ENCODE results near the gene VSTM1.

The VSTM1 gene

DNA sequence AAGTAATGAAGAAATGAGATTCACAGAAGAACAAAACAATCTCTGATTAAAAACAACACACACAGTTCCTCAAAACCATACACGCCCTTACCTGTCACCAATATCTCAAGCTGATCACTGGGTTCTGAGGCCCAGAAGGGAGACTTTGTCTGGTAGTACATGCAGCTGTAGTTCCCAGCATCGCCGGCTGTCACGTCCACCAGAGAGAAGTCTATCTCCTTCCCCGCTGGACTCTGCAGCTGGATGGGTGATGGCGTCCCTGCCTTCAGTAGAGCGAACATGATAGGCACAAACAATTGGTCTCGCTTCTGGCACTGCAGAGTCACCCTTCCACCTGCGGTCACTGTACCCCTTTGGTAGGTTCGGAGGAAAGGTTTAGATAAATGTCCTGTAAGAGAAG, 10.1 kb upstream of the VSTM1 start:
- Histone ChIP-seq H3K27me3 (ENCODE audit: insufficient read depth, low read length) (peaks cover 3% of the 10 kb centered on the region; the same call in 1 of the 2 replicates), H3K36me3 (ENCODE audit: insufficient read depth, low read length) (no peaks in the 10 kb centered on the region), H4K20me1 (ENCODE audit: insufficient read depth, low read length) (no peaks in the 10 kb centered on the region), H3K4me2 (ENCODE audit: low read length) (no peak overlapping the region), H3K9me3 (ENCODE audit: low read length) (no peaks in the 10 kb centered on the region), H3K4me3 (ENCODE audit: low read depth, low read length, poor library complexity, severe bottlenecking) (no peak overlapping the region), H3K27ac (ENCODE audit: low read depth, low read length, poor library complexity, severe bottlenecking) (no peak overlapping the region), H3K9me2 (ENCODE audit: low read depth, low read length) (no peaks in the 10 kb centered on the region), H3K79me2 (ENCODE audit: insufficient read depth, low read length) (no peaks in the 10 kb centered on the region), H3K9ac (ENCODE audit: low read length) (no peak overlapping the region), H2AFZ (ENCODE audit: low read length) (no peak overlapping the region), H3F3A (ENCODE audit: insufficient read depth, low read length) (no peaks in the 10 kb centered on the region), H3K4me1 (ENCODE audit: insufficient read depth, low read length, severe bottlenecking) (no peaks in the 10 kb centered on the region)
- no peak for TF ChIP-seq EZH2 (IDR thresholded peaks at IDR 0.05; ENCODE audit: borderline replicate concordance, low read length)

DNA sequence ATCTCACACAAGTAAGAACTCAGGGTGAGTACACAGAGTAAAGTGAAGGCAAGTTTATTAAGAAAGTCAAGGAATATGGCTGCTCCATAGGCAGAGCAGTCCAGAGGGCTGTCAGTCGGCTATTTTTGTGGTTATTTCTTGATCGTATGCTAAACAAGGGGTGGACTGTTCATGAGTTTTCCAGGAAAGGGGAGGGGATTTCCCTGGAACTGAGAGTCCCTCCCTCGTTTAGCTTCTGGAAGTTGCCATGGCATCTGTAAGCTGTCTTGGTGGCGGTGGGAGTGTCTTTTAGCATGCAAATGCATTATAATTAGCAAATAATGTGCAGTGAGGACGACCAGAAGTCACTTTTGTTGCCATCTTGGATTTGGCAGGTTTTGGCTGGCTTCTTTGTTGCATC, 5.8 kb upstream of the VSTM1 start:
- no peaks in the 10 kb centered on the region for H3K9me2 ChIP-seq (ENCODE audit: low read depth, low read length)
- H3K36me3 ChIP-seq (ENCODE audit: insufficient read depth, low read length) = no peaks in the 10 kb centered on the region
- peaks cover 3% of the 10 kb centered on the region; the same call in 1 of the 2 replicates for H3K27me3 ChIP-seq (ENCODE audit: insufficient read depth, low read length)
- H3K4me2 ChIP-seq (ENCODE audit: low read length) = no peak overlapping the region
- H3F3A ChIP-seq (ENCODE audit: insufficient read depth, low read length) = no peaks in the 10 kb centered on the region
- no peak overlapping the region for H2AFZ ChIP-seq (ENCODE audit: low read length)
- no peaks in the 10 kb centered on the region for H3K4me1 ChIP-seq (ENCODE audit: insufficient read depth, low read length, severe bottlenecking)
- no peaks in the 10 kb centered on the region for H4K20me1 ChIP-seq (ENCODE audit: insufficient read depth, low read length)
- no peak overlapping the region for H3K4me3 ChIP-seq (ENCODE audit: low read depth, low read length, poor library complexity, severe bottlenecking)
- TF ChIP-seq, protein P1, sequence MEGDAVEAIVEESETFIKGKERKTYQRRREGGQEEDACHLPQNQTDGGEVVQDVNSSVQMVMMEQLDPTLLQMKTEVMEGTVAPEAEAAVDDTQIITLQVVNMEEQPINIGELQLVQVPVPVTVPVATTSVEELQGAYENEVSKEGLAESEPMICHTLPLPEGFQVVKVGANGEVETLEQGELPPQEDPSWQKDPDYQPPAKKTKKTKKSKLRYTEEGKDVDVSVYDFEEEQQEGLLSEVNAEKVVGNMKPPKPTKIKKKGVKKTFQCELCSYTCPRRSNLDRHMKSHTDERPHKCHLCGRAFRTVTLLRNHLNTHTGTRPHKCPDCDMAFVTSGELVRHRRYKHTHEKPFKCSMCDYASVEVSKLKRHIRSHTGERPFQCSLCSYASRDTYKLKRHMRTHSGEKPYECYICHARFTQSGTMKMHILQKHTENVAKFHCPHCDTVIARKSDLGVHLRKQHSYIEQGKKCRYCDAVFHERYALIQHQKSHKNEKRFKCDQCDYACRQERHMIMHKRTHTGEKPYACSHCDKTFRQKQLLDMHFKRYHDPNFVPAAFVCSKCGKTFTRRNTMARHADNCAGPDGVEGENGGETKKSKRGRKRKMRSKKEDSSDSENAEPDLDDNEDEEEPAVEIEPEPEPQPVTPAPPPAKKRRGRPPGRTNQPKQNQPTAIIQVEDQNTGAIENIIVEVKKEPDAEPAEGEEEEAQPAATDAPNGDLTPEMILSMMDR (IDR thresholded peaks at IDR 0.05; ENCODE audit: low read length) = no peak
- TF ChIP-seq EZH2 (IDR thresholded peaks at IDR 0.05; ENCODE audit: borderline replicate concordance, low read length) = no peak
- H3K27ac ChIP-seq (ENCODE audit: low read depth, low read length, poor library complexity, severe bottlenecking) = no peak overlapping the region
- H3K9me3 ChIP-seq (ENCODE audit: low read length) = no peaks in the 10 kb centered on the region
- H3K79me2 ChIP-seq (ENCODE audit: insufficient read depth, low read length) = no peaks in the 10 kb centered on the region
- no peak overlapping the region for H3K9ac ChIP-seq (ENCODE audit: low read length)

DNA sequence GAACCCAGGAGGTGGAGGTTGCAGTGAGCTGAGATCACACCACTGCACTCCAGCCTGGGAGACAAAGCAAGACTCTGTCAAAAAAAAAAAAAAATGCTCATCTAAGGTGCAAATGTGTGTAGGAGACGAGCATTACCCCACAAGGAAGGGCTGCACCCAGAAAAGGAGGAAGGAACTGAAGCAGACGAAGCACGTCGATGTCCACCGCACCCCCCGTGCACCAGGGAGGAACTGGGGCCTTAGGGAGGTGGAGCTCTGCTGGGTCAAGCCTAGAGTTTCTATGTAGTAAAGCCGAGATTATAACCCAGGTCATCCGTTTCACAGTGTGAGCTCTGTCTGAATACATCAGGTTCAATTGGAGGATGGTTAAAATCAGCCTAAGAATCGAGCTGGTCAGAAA, 1.1 kb downstream of the VSTM1 start:
- Histone ChIP-seq H3K4me2 (ENCODE audit: low read length) (no peak overlapping the region), H3K79me2 (ENCODE audit: insufficient read depth, low read length) (no peaks in the 10 kb centered on the region), H3K9ac (ENCODE audit: low read length) (no peak overlapping the region), H3F3A (ENCODE audit: insufficient read depth, low read length) (no peaks in the 10 kb centered on the region), H3K9me2 (ENCODE audit: low read depth, low read length) (no peaks in the 10 kb centered on the region), H3K27ac (ENCODE audit: low read depth, low read length, poor library complexity, severe bottlenecking) (no peak overlapping the region), H3K4me1 (ENCODE audit: insufficient read depth, low read length, severe bottlenecking) (no peaks in the 10 kb centered on the region), H2AFZ (ENCODE audit: low read length) (no peak overlapping the region), H4K20me1 (ENCODE audit: insufficient read depth, low read length) (no peaks in the 10 kb centered on the region), H3K27me3 (ENCODE audit: insufficient read depth, low read length) (peaks cover 4% of the 10 kb centered on the region; the same call in 1 of the 2 replicates), H3K36me3 (ENCODE audit: insufficient read depth, low read length) (no peaks in the 10 kb centered on the region), H3K4me3 (ENCODE audit: low read depth, low read length, poor library complexity, severe bottlenecking) (no peak overlapping the region), H3K9me3 (ENCODE audit: low read length) (no peaks in the 10 kb centered on the region)
- no peak for TF ChIP-seq EZH2 (IDR thresholded peaks at IDR 0.05; ENCODE audit: borderline replicate concordance, low read length)
- TF ChIP-seq, protein P1 (IDR thresholded peaks at IDR 0.05; ENCODE audit: low read length) = no peak

DNA sequence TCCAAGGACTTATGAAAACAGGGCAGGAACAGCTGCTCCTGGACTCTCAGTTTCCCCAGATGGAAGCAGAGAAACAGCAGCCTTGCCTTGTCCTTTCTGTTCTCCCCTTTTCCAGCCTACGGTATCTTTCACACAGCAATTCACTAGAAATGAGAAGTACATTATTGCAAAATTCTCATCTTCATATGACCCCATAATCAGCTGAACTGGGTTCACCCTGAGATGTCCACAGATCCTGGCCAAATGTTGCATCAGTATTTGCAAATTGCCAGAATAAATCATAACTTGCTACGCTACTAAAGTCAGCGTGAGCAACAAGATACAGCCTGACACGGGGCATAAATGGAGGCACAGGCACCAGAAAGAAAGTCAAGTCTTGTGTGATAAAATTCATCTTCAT, 16.1 kb downstream of the VSTM1 start:
- Histone ChIP-seq H3K27me3 (ENCODE audit: insufficient read depth, low read length) (no peaks in the 10 kb centered on the region), H3F3A (ENCODE audit: insufficient read depth, low read length) (no peaks in the 10 kb centered on the region), H3K79me2 (ENCODE audit: insufficient read depth, low read length) (no peaks in the 10 kb centered on the region), H3K9ac (ENCODE audit: low read length) (no peak overlapping the region), H3K27ac (ENCODE audit: low read depth, low read length, poor library complexity, severe bottlenecking) (no peak overlapping the region), H4K20me1 (ENCODE audit: insufficient read depth, low read length) (no peaks in the 10 kb centered on the region), H3K9me3 (ENCODE audit: low read length) (no peaks in the 10 kb centered on the region), H3K4me3 (ENCODE audit: low read depth, low read length, poor library complexity, severe bottlenecking) (no peak overlapping the region), H3K4me2 (ENCODE audit: low read length) (no peak overlapping the region), H3K9me2 (ENCODE audit: low read depth, low read length) (no peaks in the 10 kb centered on the region), H3K36me3 (ENCODE audit: insufficient read depth, low read length) (no peaks in the 10 kb centered on the region), H3K4me1 (ENCODE audit: insufficient read depth, low read length, severe bottlenecking) (no peaks in the 10 kb centered on the region), H2AFZ (ENCODE audit: low read length) (no peak overlapping the region)
- TF ChIP-seq, protein P1 (IDR thresholded peaks at IDR 0.05; ENCODE audit: low read length) = no peak
- TF ChIP-seq EZH2 (IDR thresholded peaks at IDR 0.05; ENCODE audit: borderline replicate concordance, low read length) = no peak
